ENCODE measurements around the gene CD164. TPM values are rescaled to one million over a fixed set of nuclear protein-coding genes. Genes with fewer than 3 reads are reported as not detected.

Gene CD164
- total RNA-seq, 1 donor from 2014 or later: 262 TPM

GRCh38 chr6:109330263-109330662 lies 52.0 kb downstream of the CD164 start:
- Mint-ChIP-seq H3K9me3 (ENCODE audit: low read depth) (peaks cover 2% of the 10 kb centered on the region), H3K27ac (no peak overlapping the region), H3K27me3 (no peaks in the 10 kb centered on the region), H3K36me3 (ENCODE audit: insufficient read depth) (no peaks in the 10 kb centered on the region), H3K4me1 (ENCODE audit: low read depth) (no peaks in the 10 kb centered on the region), H3K4me3 (ENCODE audit: low read depth) (no peak overlapping the region)
- TF ChIP-seq CTCF (IDR thresholded peaks at IDR 0.05; ENCODE audit: unreplicated experiment): no peak
- no peak for DNase-seq (ENCODE audit: low spot score, unreplicated experiment)

DNA sequence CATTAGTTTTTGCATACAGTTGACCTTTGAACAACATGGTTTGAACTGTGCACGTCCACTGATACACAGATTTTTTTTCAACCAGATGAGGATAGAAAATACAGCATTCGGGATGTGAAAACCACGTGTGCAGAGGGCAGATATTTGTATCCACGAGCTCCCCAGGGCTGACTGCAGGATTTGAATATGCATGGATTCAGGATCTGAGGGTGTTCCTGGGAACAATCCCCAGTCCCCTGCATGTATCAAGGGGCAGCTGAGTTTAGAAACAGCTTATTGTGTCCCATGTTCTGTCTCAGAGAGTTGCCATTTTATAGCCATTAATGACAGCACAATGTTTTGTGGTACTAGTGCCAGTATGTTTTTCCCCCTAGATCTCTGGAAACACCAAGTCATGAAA lies 53.6 kb downstream of the CD164 start:
- no peak for DNase-seq (ENCODE audit: low spot score, unreplicated experiment)
- Mint-ChIP-seq H3K27me3 (no peaks in the 10 kb centered on the region), H3K27ac (no peak overlapping the region), H3K4me1 (ENCODE audit: low read depth) (no peaks in the 10 kb centered on the region), H3K4me3 (ENCODE audit: low read depth) (no peak overlapping the region), H3K9me3 (ENCODE audit: low read depth) (peaks cover 2% of the 10 kb centered on the region), H3K36me3 (ENCODE audit: insufficient read depth) (no peaks in the 10 kb centered on the region)
- TF ChIP-seq CTCF (IDR thresholded peaks at IDR 0.05; ENCODE audit: unreplicated experiment): no peak

DNA sequence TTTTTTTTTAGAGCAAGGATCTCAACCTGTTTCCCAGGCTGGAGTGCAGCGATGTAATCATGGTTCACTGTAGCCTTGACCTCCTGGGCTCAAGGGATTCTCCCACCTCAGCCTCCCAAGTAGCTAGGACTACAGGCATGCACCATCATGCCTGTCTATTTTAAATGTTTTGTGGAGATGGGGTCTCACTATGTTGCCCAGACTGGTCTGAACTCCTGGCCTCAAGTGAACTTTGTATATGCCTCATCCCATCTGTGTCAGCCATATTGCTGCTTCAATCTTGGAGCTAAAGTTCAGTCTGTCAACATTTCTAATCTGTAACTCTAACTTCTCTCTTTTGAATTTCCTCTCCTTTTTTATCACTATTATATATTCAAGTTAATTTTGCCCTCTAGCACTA lies 54.3 kb downstream of the CD164 start:
- no peaks in the 10 kb centered on the region for H3K27me3 Mint-ChIP-seq
- no peaks in the 10 kb centered on the region for H3K4me1 Mint-ChIP-seq (ENCODE audit: low read depth)
- peaks cover 2% of the 10 kb centered on the region for H3K9me3 Mint-ChIP-seq (ENCODE audit: low read depth)
- no peaks in the 10 kb centered on the region for H3K36me3 Mint-ChIP-seq (ENCODE audit: insufficient read depth)
- TF ChIP-seq CTCF (IDR thresholded peaks at IDR 0.05; ENCODE audit: unreplicated experiment): no peak
- no peak for DNase-seq (ENCODE audit: low spot score, unreplicated experiment)
- H3K27ac Mint-ChIP-seq: no peak overlapping the region
- H3K4me3 Mint-ChIP-seq (ENCODE audit: low read depth): no peak overlapping the region

DNA sequence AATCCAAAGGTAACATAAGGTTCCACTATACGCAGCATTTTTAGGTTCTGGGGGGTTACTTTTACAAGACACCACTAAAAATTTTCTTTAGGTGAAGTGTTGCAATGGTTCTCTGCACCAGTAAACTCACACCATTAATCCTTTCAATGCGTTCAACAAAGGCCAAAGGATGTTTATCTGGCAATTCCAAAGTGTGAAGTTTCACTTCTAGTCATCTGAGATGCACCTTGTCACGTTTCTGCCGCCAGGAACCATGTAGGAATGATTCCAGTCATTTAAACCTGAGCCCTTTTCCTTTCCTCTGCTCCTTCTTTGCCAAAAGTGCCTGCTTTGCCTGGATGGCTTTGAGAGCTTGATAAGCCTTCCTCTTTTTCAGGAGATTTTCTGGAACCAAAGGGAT lies 54.8 kb downstream of the CD164 start:
- TF ChIP-seq CTCF (IDR thresholded peaks at IDR 0.05; ENCODE audit: unreplicated experiment): no peak
- peaks cover 2% of the 10 kb centered on the region for H3K9me3 Mint-ChIP-seq (ENCODE audit: low read depth)
- H3K4me3 Mint-ChIP-seq (ENCODE audit: low read depth): no peak overlapping the region
- no peaks in the 10 kb centered on the region for H3K36me3 Mint-ChIP-seq (ENCODE audit: insufficient read depth)
- no peaks in the 10 kb centered on the region for H3K4me1 Mint-ChIP-seq (ENCODE audit: low read depth)
- DNase-seq (ENCODE audit: low spot score, unreplicated experiment): no peak
- H3K27ac Mint-ChIP-seq: no peak overlapping the region
- no peaks in the 10 kb centered on the region for H3K27me3 Mint-ChIP-seq

GRCh38 chr6:109326351-109326750 lies 55.9 kb downstream of the CD164 start:
- Mint-ChIP-seq H3K27ac (no peak overlapping the region), H3K27me3 (no peaks in the 10 kb centered on the region), H3K4me1 (ENCODE audit: low read depth) (no peaks in the 10 kb centered on the region), H3K4me3 (ENCODE audit: low read depth) (no peak overlapping the region), H3K9me3 (ENCODE audit: low read depth) (peaks cover 2% of the 10 kb centered on the region), H3K36me3 (ENCODE audit: insufficient read depth) (no peaks in the 10 kb centered on the region)
- no peak for TF ChIP-seq CTCF (IDR thresholded peaks at IDR 0.05; ENCODE audit: unreplicated experiment)
- no peak for DNase-seq (ENCODE audit: low spot score, unreplicated experiment)
